Esophagus muscularis mucosa (tissue), 4 donors: ENCODE data around the gene KRTAP2-4. TPM values are rescaled to one million over a fixed set of nuclear protein-coding genes. Genes with fewer than 3 reads are reported as not detected.
"Not testable (repeated sequence)": the region's sequence is repeated elsewhere in the genome, so short reads cannot be mapped to it uniquely, and the experiment has no call there.

Experiments
- DNase-seq: peaks from one replicate; pipeline ENCODE4 v3.0.0-alpha.2; 2017; ENCODE audit errors: extremely low spot score
- H3K27ac ChIP-seq, 4 donors: fragments of 200-600 bp; sonication (generic); replicated peaks in 1 of 4; 1 replicate in 3 of 4; 2 replicates in 1 of 4; pipeline ENCODE4 v1.5.1; 2016 to 2019; ENCODE audit warnings: mild to moderate bottlenecking in 1 of 4
- H3K27me3 ChIP-seq, 4 donors: fragments of 200-600 bp; sonication (generic); one replicate each; pipeline versions ENCODE4 v1.5.1 to v1.6.0; 2016 to 2019
- H3K36me3 ChIP-seq, 4 donors: fragments of 200-600 bp; sonication (generic); one replicate each; pipeline ENCODE4 v1.5.1; 2016 to 2019
- H3K4me1 ChIP-seq, 4 donors: fragments of 200-600 bp; sonication (generic); one replicate each; pipeline ENCODE4 v1.5.1; 2016 to 2019
- H3K4me3 ChIP-seq, 4 donors: fragments of 200-600 bp; sonication (generic); 1 replicate in 2 of 4; 2 replicates in 2 of 4; pipeline ENCODE4 v1.5.1; 2016 to 2019; ENCODE audit warnings: mild to moderate bottlenecking in 4 of 4, moderate library complexity in 1 of 4
- H3K9me3 ChIP-seq, 4 donors: fragments of 200-600 bp; sonication (generic); 1 replicate in 3 of 4; 2 replicates in 1 of 4; pipeline ENCODE4 v1.5.1; 2016 to 2019
- CTCF ChIP-seq, 3 experiments: fragments of 200-600 bp in 2 of 3; fragments of 450-650 bp in 1 of 3; sonication (generic) in 2 of 3; IDR thresholded peaks; one replicate each; pipeline ENCODE4 v1.5.1; 2017 to 2019; ENCODE audit warnings: antibody characterized with exemption in 3 of 3, mild to moderate bottlenecking in 2 of 3, moderate library complexity in 1 of 3
- EP300 ChIP-seq: sonication (generic); formaldehyde crosslinking; IDR thresholded peaks from one replicate; pipeline ENCODE4 v1.6.1; 2017; ENCODE audit warnings: antibody characterized with exemption
- POLR2A ChIP-seq: fragments of 450-650 bp; IDR thresholded peaks from one replicate; pipeline ENCODE4 v1.6.1; 2017; ENCODE audit warnings: antibody characterized with exemption, moderate library complexity, mild to moderate bottlenecking, low read depth
- POLR2AphosphoS5 ChIP-seq, 2 donors: sonication (generic); formaldehyde crosslinking; IDR thresholded peaks; one replicate each; pipeline ENCODE4 v1.6.1; 2017; ENCODE audit warnings: antibody characterized with exemption in 2 of 2
- WGBS: methylation state at CpG from one replicate; pipeline ENCODE4 v1.1.5; 2018; 5-methylcytosine and 5-hydroxymethylcytosine counted together
- intact Hi-C: fragments of 100-400 bp; cut with DNase I; formaldehyde crosslinking; loops from one replicate; pipeline ENCODE4 v1.15.1; 2023
- total RNA-seq, 4 donors: library from RNA; depleted of rRNA; stranded (reverse); fragments of >200 nt; gene quantifications; one replicate each; pipeline versions ENCODE4 v1.1.0 to v1.2.1, GENCODE V29; 2016

Gene KRTAP2-4
- total RNA-seq, 4 donors from 2014 or later: not detected

GRCh38 chr17:41058741-41059140 is 6.9 kb downstream of the KRTAP2-4 start:
- DNase-seq: no peak
- Histone ChIP-seq H3K4me1 (no peaks in the 10 kb centered on the region), H3K27me3 (peaks cover 0 to 16% (median 0%) of the 10 kb centered on the region in 4 donors), H3K36me3 (no peaks in the 10 kb centered on the region), H3K27ac (no peak overlapping the region), H3K4me3 (no peak overlapping the region), H3K9me3 (peaks cover 0 to 5% (median 0%) of the 10 kb centered on the region in 4 donors)
- TF ChIP-seq EP300 (no peak), CTCF (IDR thresholded peaks at IDR 0.05) (no peak), POLR2A (no peak), POLR2AphosphoS5 (IDR thresholded peaks at IDR 0.05) (no peak)
- 93% methylated on average over 5 of the region's 5 CpGs for WGBS
- intact Hi-C loops: no loop called here

- H3K27me3 ChIP-seq: peaks cover 0 to 16% (median 0%) of the 10 kb centered on the region in 4 donors
- intact Hi-C loops: no loop called here
These were observed 8.1 kb downstream of the KRTAP2-4 start for GRCh38 chr17:41057547-41057946.

GRCh38 chr17:41055130-41055529 is 10.5 kb downstream of the KRTAP2-4 start, which contains the start of gene KRTAP2-2:
Gene KRTAP2-2, minus strand, starts transcription at chr17:41055230. Its CDS starts 19 bp downstream, at chr17:41055211.
- intact Hi-C loops, H3K4me3 ChIP-seq, H3K36me3 ChIP-seq, H3K27ac ChIP-seq, H3K4me1 ChIP-seq, H3K9me3 ChIP-seq, DNase-seq: not testable (repeated sequence)
- 50% methylated on average over 1 of the region's 6 CpGs for WGBS
- peaks cover 0 to 19% (median 0%) of the 10 kb centered on the region in 4 donors for H3K27me3 ChIP-seq

More at GRCh38 chr17:41057547-41057946, 8.1 kb downstream of the KRTAP2-4 start:
- Histone ChIP-seq H3K36me3 (no peaks in the 10 kb centered on the region), H3K27ac (no peak overlapping the region), H3K4me3 (no peak overlapping the region), H3K9me3 (peaks cover 0 to 5% (median 0%) of the 10 kb centered on the region in 4 donors), H3K4me1 (no peaks in the 10 kb centered on the region)
- 94% methylated on average over 1 of the region's 1 CpG for WGBS
- DNase-seq: no peak
- TF ChIP-seq POLR2A: no peak
- TF ChIP-seq CTCF (IDR thresholded peaks at IDR 0.05): no peak
- no peak for TF ChIP-seq EP300
- TF ChIP-seq POLR2AphosphoS5 (IDR thresholded peaks at IDR 0.05): no peak

GRCh38 chr17:41054556-41054955 is 11.1 kb downstream of the KRTAP2-4 start:
- H3K9me3 ChIP-seq, H3K4me1 ChIP-seq, H3K27ac ChIP-seq, H3K4me3 ChIP-seq, intact Hi-C loops, H3K36me3 ChIP-seq, DNase-seq: not testable (repeated sequence)
- H3K27me3 ChIP-seq: peaks cover 0 to 23% (median 0%) of the 10 kb centered on the region in 4 donors
- 94% methylated on average over 5 of the region's 9 CpGs for WGBS

- peaks cover 0 to 23% (median 0%) of the 10 kb centered on the region in 4 donors for H3K27me3 ChIP-seq
- intact Hi-C loops: no loop called here
- H3K9me3 ChIP-seq: peaks cover 0 to 5% (median 0%) of the 10 kb centered on the region in 4 donors
- TF ChIP-seq EP300 (no peak), POLR2AphosphoS5 (IDR thresholded peaks at IDR 0.05) (no peak), POLR2A (no peak), CTCF (IDR thresholded peaks at IDR 0.05) (no peak)
- H3K36me3 ChIP-seq: no peaks in the 10 kb centered on the region
- no peak overlapping the region for H3K4me3 ChIP-seq
- no peaks in the 10 kb centered on the region for H3K4me1 ChIP-seq
- no peak for DNase-seq
- 89% methylated on average over 4 of the region's 4 CpGs for WGBS
- H3K27ac ChIP-seq: no peak overlapping the region
These were observed 11.7 kb downstream of the KRTAP2-4 start for GRCh38 chr17:41054025-41054424.

- H3K27me3 ChIP-seq: peaks cover 0 to 22% (median 0%) of the 10 kb centered on the region in 4 donors
- no peak overlapping the region for H3K4me3 ChIP-seq
- H3K4me1 ChIP-seq: no peaks in the 10 kb centered on the region
- no peaks in the 10 kb centered on the region for H3K36me3 ChIP-seq
- H3K9me3 ChIP-seq: peaks cover 0 to 3% (median 0%) of the 10 kb centered on the region in 4 donors
- no peak for DNase-seq
- no peak for TF ChIP-seq POLR2A
- TF ChIP-seq CTCF (IDR thresholded peaks at IDR 0.05): no peak
- no peak for TF ChIP-seq EP300
- no peak for TF ChIP-seq POLR2AphosphoS5 (IDR thresholded peaks at IDR 0.05)
- intact Hi-C loops: no loop called here
- no peak overlapping the region for H3K27ac ChIP-seq
These were observed 13.1 kb downstream of the KRTAP2-4 start for GRCh38 chr17:41052566-41052965.
